ENCODE measurements around the gene DNAJB12.
"Not testable (repeated sequence)": the region's sequence is repeated elsewhere in the genome, so short reads cannot be mapped to it uniquely, and the experiment has no call there.

DNAJB12 gene

DNA sequence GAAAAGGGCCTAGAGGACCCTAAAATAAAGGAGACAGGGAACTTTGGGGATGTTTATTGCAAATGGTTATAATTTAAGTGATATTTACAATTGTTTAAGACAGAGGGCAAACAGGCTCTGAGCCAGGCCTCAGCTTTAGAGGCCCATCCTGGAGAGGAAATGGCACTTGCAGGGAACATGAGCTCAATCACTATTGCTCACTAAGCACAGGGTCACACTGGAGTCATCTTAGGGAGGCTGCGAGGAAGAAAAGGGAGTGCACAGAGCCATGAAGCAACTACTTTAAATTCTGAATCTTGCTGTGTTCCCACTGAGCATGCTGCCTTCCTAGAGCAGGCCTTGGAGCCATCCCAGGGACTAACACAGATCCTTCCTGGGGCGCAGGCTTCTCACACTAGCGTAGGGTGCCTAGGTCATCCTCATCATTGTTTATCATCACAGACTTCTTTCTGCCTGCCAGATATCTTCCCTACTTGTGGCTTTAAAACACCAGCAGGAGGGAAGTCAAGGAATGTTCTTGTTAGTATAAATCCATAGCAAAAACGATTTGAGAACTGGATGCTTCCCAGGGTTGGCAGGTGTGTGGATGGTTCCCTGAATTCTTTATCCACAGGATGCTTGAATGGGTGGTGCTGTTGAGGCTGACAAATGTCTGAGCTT lies 12.7 kb upstream of the DNAJB12 start:
- no peaks in the 10 kb centered on the region for H3K9me3 Mint-ChIP-seq
- H3K27me3 Mint-ChIP-seq, result no peaks in the 10 kb centered on the region
- H3K4me3 Mint-ChIP-seq, result no peak overlapping the region
- peaks cover 14% of the 10 kb centered on the region for H3K36me3 Mint-ChIP-seq (ENCODE audit: low read depth)
- peaks cover 24% of the 10 kb centered on the region for H3K4me1 Mint-ChIP-seq (ENCODE audit: low read depth)
- DNase-seq, result no peak
- H3K27ac Mint-ChIP-seq, result peak overlapping the region; percentile 23

DNA sequence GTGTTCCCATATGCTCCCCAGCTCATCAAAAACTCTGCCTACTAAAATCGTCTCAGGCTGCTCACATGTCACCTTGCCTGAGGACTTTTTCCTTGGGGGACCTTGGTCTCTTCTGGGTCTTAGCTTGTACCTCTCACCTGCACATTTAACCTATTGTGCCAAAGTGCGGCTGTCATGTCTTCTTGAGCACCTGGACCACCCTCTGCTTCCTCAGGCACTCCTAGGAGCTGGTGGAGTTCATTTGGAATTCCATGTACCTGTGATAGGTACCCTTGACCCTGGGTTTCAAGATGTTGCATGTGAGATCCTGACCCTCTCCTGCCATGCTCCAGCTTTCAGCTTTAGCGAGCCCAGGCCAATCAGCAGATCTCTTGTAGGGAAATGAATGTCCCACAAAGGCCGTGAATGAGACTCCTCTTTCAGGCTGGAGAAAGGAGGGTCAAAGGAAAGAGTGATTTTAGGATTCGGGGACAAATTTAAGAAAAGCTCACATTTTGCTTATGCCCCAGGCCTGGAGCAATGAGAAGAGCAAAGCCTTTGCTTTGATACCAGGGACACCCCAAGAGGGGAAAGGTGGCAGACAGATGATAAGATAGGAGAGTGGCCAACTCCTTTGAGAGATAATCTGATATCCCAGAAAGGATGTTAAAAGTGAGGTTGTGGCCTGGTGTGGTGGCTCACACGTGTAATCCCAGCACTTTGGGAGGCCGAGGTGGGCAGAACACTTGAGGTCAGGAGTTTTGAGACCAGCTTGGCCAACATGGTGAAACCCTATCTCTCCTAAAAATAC lies 10.6 kb upstream of the DNAJB12 start:
- Mint-ChIP-seq H3K4me1 (ENCODE audit: low read depth) (peaks cover 20% of the 10 kb centered on the region), H3K9me3 (no peaks in the 10 kb centered on the region), H3K36me3 (ENCODE audit: low read depth) (peaks cover 14% of the 10 kb centered on the region), H3K4me3 (no peak overlapping the region), H3K27me3 (no peaks in the 10 kb centered on the region), H3K27ac (peak overlapping the region; percentile 84)
- no peak for DNase-seq

DNA sequence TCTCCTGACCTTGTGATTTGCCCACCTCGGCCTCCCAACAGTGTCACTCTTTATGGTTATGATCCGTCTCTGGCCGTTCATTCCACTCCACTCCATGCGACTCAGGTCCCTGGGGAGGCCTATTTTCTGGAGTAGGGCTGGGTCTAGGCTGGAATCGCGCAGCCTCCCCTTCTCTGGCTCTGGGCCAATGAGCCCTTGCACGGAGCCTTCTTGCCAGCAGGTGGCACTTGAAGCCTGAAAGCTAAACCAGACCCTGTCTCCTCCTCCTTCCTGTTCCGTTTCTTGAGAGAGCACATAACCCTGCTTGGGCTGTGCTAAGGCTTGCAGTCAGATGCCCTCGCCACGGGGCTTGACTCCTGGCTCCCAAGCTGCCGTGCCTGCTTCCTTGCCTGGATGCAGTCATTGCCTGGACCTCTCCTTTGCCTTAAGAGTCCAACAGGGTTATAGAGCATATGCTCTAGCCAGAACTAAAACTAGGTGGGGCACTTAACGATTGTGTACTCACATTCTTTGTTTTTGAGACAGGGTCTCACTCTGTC lies 9.6 kb upstream of the DNAJB12 start:
- no peak overlapping the region for H3K4me3 Mint-ChIP-seq
- H3K9me3 Mint-ChIP-seq, result no peaks in the 10 kb centered on the region
- H3K4me1 Mint-ChIP-seq (ENCODE audit: low read depth), result peaks cover 15% of the 10 kb centered on the region
- no peaks in the 10 kb centered on the region for H3K27me3 Mint-ChIP-seq
- peak overlapping the region; percentile 84 for H3K27ac Mint-ChIP-seq
- peak; percentile 89 for DNase-seq
- H3K36me3 Mint-ChIP-seq (ENCODE audit: low read depth), result peaks cover 14% of the 10 kb centered on the region

DNA sequence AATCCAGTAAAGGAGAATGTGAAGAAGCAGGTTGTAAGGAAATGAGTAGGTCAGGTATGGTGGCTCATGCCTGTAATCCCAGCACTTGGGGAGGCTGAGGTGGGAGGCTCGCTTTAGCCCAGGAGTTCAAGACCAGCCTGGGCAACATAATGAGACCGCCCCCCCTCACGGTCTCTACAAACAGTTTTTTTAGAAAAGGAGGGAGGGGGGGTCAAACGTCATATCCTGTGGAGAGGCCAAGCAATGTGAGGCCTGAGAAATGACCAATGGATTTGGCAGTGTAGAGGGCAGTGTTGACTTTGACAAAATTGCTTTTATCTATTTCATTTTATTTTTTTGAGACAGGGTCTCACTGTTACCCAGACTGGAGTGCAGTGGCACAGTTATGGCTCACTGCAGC lies 2.3 kb upstream of the DNAJB12 start:
- Mint-ChIP-seq H3K27ac (no peak overlapping the region), H3K9me3 (no peaks in the 10 kb centered on the region), H3K27me3 (no peaks in the 10 kb centered on the region), H3K4me1 (ENCODE audit: low read depth) (peaks cover 27% of the 10 kb centered on the region), H3K4me3 (no peak overlapping the region), H3K36me3 (ENCODE audit: low read depth) (peaks cover 26% of the 10 kb centered on the region)
- DNase-seq, result no peak

DNA sequence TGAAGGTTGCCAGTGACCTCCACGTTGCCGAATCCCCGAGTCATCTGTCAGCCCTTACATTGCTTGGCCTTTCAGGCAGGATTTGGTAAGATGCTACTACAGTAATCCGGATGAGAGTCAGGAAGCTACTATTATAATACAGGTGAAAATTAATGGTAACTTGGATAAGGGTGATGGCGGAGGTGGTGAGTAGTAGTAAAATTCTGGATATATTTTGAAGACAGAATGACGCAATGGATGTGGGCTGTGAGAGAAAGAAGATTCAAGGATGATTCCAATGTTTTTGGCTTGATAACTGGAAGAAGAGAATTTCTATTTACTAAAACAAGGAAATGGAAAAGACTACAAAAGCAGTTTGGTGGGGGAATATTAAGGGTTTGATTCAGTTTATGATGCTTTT lies 1.4 kb upstream of the DNAJB12 start:
- no peak for DNase-seq
- peaks cover 35% of the 10 kb centered on the region for H3K36me3 Mint-ChIP-seq (ENCODE audit: low read depth)
- H3K4me3 Mint-ChIP-seq, result no peak overlapping the region
- no peaks in the 10 kb centered on the region for H3K27me3 Mint-ChIP-seq
- H3K27ac Mint-ChIP-seq, result no peak overlapping the region
- H3K9me3 Mint-ChIP-seq, result no peaks in the 10 kb centered on the region
- H3K4me1 Mint-ChIP-seq (ENCODE audit: low read depth), result peaks cover 35% of the 10 kb centered on the region

DNA sequence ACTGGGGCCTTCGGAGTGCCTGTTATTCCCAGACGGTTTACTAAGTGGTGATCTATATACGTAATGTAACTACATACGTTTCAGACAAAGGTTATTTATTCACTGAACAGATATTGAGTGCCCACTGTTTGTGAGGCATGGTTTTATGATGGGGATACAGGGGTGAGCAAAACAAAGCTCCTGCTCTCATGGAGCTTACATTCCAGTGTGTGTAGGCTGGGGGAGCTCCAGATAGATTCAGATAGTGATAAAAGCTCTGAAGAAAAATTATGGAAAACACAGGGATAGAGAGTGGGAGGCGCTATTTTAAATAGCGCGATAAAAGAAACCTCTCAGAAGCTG lies 466 bp upstream of the DNAJB12 start:
- Mint-ChIP-seq H3K4me3 (peak overlapping the region; percentile 99), H3K36me3 (ENCODE audit: low read depth) (peaks cover 44% of the 10 kb centered on the region), H3K27ac (peak overlapping the region; percentile 100), H3K27me3 (no peaks in the 10 kb centered on the region), H3K4me1 (ENCODE audit: low read depth) (peaks cover 41% of the 10 kb centered on the region), H3K9me3 (no peaks in the 10 kb centered on the region)
- DNase-seq, result no peak

DNA sequence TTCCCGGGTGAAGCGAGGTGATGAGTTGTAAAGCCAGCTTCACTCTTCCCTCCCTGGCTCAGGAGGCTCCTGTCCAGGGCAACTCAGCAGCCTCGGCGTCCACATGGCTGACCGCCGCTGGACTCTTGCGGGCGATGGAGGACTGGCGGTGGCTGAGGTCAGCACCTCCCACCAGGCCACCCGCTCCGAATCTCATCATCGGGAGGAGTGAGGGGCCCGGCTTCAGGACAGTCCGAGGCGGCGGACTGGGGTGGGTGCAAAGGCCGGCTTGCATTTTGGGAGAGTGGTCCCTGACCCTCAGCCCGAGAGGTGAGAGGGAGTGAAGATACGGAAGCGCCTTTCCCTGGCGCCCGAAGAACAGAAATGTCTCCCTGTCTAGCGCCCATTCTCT lies 759 bp downstream of the DNAJB12 start:
- Mint-ChIP-seq H3K9me3 (no peaks in the 10 kb centered on the region), H3K36me3 (ENCODE audit: low read depth) (peaks cover 54% of the 10 kb centered on the region), H3K27ac (peak overlapping the region; percentile 100), H3K4me3 (peak overlapping the region; percentile 99), H3K27me3 (no peaks in the 10 kb centered on the region), H3K4me1 (ENCODE audit: low read depth) (peaks cover 41% of the 10 kb centered on the region)
- no peak for DNase-seq

DNA sequence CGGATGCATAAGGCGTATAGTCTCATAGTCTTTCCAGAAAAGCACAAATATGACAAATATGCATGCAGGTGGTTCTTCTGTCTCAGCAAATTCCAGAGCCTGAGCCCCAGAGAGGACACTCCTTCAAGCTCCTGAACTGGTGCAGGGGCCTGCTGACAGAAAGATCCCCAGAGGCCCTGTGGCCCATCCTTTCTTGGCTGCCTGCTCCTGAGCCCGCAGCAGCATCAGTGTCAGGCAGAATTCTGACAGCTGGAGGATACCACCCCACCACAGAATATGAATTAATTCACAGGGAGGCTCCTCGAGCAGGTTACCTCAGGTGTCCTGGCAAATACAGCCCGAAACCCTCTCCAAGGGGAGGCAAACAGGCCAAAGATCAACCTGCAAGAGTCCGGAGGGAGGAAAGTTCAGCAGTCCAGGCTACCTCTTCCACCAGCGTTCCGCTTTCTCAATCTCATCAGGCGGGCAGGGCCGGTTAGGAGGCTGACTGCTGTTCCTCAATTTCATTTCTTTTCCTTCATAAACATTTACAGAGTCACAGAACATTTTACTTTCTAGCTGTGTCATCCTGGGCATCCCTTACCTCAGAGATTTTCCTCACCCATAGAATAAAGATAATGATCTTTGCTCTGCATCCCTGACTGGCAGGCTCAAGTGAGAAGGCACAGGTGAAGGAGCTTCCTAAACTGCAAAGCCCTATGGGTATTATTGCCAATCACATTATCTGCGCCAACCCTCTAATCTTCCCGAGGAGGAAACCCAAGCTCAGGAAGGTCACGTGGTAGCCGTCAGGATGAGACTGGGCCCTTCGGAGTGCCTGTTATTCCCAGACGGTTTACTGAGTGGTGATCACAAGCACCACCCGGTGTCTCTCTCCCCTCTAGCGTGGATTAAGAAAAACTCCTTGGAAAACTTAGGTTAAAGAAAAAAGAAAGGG lies 1.4 kb downstream of the DNAJB12 start:
- H3K4me1 Mint-ChIP-seq (ENCODE audit: low read depth), result peaks cover 43% of the 10 kb centered on the region
- peak overlapping the region; percentile 99 for H3K4me3 Mint-ChIP-seq
- no peaks in the 10 kb centered on the region for H3K27me3 Mint-ChIP-seq
- H3K36me3 Mint-ChIP-seq (ENCODE audit: low read depth), result peaks cover 61% of the 10 kb centered on the region
- no peak for DNase-seq
- H3K9me3 Mint-ChIP-seq, result no peaks in the 10 kb centered on the region
- H3K27ac Mint-ChIP-seq, result peak overlapping the region; percentile 100

DNA sequence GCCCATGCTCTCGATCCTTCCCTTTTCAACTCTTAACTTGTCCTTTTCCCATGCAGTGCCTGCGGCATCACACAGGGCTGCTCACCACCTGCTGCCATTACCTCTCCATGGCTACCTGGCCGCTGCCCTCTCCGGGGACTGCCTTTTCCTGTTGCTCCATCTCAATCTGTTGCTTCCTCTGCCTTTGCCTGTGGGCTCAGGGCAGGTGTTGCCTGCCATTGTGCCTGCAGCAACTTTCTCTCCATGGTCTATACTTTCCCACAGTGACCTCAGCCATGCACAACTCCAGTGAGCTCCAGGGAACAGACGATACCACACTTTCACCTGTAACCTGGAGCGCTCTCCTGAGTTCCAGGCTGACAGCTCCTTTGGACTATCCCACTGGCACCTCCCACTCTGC lies 3.2 kb downstream of the DNAJB12 start:
- no peaks in the 10 kb centered on the region for H3K9me3 Mint-ChIP-seq
- H3K27me3 Mint-ChIP-seq, result no peaks in the 10 kb centered on the region
- no peak overlapping the region for H3K4me3 Mint-ChIP-seq
- peaks cover 69% of the 10 kb centered on the region for H3K36me3 Mint-ChIP-seq (ENCODE audit: low read depth)
- no peak for DNase-seq
- H3K4me1 Mint-ChIP-seq (ENCODE audit: low read depth), result peaks cover 43% of the 10 kb centered on the region
- no peak overlapping the region for H3K27ac Mint-ChIP-seq

DNA sequence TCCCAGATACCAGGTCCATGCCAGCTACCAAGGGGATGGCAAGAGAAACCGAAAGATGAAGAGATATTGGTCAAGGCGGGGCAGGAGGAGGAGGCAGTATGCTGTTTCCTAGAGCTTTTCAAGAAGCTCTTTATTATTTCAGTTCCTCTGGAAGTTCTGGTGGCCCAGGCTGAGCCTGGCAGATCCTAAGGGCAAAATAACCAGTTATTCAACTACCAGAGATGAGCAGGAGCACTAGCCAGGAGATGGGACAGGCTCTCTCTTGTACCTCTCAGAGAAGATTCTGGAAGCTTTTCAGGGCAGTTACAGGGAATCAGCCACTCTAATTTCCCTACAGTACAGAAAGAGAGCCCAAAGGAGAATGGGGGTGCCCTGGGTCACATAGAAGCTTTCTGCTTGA lies 5.3 kb downstream of the DNAJB12 start:
- Mint-ChIP-seq H3K27me3 (no peaks in the 10 kb centered on the region), H3K27ac (peak overlapping the region; percentile 13), H3K4me3 (no peak overlapping the region), H3K36me3 (ENCODE audit: low read depth) (peaks cover 69% of the 10 kb centered on the region), H3K4me1 (ENCODE audit: low read depth) (peaks cover 44% of the 10 kb centered on the region), H3K9me3 (no peaks in the 10 kb centered on the region)
- DNase-seq, result no peak

DNA sequence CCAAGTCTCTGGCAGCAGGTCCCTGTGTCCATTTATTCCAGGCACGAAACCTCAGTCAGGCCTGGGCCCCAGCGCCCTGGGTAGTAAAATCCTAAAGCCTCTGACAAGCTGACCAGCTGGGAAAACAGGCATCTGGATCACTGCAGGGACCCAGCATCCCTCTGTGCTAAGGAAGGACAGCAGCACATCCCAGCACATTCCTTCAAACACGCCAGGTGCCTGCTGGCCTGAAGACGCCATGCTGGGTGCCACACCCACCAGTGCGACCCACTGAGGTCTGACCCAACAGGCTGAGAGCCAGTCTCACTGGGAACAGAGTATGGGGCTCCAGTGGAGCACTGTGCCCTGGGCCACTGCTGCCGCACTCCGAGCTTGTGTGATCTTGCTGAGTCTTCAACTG lies 6.4 kb downstream of the DNAJB12 start:
- no peak for DNase-seq
- H3K4me1 Mint-ChIP-seq (ENCODE audit: low read depth), result peaks cover 42% of the 10 kb centered on the region
- peaks cover 68% of the 10 kb centered on the region for H3K36me3 Mint-ChIP-seq (ENCODE audit: low read depth)
- no peaks in the 10 kb centered on the region for H3K27me3 Mint-ChIP-seq
- no peak overlapping the region for H3K4me3 Mint-ChIP-seq
- H3K27ac Mint-ChIP-seq, result no peak overlapping the region
- H3K9me3 Mint-ChIP-seq, result no peaks in the 10 kb centered on the region

DNA sequence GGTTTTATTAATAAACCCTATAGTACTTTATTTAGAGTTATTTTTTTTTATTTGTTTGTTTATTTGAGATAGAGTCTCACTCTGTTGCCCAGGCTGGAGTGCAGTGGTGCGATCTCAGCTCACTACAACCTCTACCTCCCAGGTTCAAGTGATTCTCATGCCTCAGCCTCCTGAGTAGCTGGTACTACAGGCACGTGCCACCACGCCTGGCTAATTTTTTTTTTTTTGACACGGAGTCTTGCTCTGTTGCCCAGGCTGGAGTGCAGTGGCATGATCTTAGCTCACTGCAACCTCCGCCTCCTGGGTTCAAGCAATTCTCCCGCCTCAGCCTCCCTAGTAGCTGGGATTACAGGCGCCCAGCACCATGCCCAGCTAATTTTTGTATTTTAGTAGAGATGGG lies 8.6 kb downstream of the DNAJB12 start:
- not testable (repeated sequence) for H3K27me3 Mint-ChIP-seq, H3K4me3 Mint-ChIP-seq, H3K27ac Mint-ChIP-seq, H3K9me3 Mint-ChIP-seq, DNase-seq
- peaks cover 68% of the 10 kb centered on the region for H3K36me3 Mint-ChIP-seq (ENCODE audit: low read depth)
- H3K4me1 Mint-ChIP-seq (ENCODE audit: low read depth), result peaks cover 21% of the 10 kb centered on the region

DNA sequence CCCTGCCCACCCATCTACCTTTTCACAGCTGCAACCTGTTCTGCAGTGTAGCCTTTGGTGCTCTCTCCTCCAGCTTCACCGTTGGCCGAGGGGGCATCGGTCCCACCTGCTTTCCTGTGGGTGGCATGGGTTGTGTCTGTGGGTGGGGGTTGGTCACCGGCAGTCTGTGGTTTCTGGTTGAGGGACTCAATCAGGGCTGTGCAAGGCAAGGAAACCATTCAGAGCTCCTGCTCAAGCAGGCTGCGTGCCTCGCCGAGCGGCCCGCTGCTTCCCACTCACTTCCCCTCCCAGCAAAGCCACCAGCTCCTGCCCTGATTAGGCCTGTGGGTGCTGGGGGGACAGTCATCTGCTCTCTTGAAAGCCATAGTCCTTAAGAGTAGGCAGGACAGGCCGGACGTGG lies 9.8 kb downstream of the DNAJB12 start:
- H3K4me3 Mint-ChIP-seq, result no peak overlapping the region

DNA sequence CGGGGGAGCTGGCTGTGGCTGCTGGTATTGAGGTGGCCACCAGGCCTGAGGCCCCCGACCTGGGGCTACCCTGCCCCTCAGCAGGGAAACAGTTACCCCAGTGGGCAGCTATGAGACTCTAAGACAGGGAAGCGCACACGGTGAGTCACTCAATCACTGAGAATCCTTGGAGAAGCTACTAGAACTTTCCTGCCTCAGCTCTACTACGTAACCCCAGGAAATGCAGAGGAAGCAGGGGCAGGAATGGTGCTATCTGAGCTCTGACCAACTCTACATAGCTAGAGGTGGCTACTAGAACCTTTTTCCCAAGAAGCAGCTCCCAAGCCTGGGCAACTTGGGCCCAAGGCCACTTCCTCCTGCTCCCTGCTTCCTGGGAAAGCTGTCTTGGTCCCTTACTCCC lies 11.8 kb downstream of the DNAJB12 start:
- peaks cover 67% of the 10 kb centered on the region for H3K36me3 Mint-ChIP-seq (ENCODE audit: low read depth)

More for the DNA sequence above, 9.8 kb downstream of the DNAJB12 start:
- H3K36me3 Mint-ChIP-seq (ENCODE audit: low read depth), result peaks cover 70% of the 10 kb centered on the region
- H3K4me1 Mint-ChIP-seq (ENCODE audit: low read depth), result peaks cover 26% of the 10 kb centered on the region
- peak overlapping the region; percentile 83 for H3K27ac Mint-ChIP-seq
- no peaks in the 10 kb centered on the region for H3K9me3 Mint-ChIP-seq
- H3K27me3 Mint-ChIP-seq, result no peaks in the 10 kb centered on the region
- peak; percentile 51 for DNase-seq

More for the DNA sequence above, 11.8 kb downstream of the DNAJB12 start:
- Mint-ChIP-seq H3K4me3 (no peak overlapping the region), H3K27me3 (no peaks in the 10 kb centered on the region), H3K9me3 (no peaks in the 10 kb centered on the region), H3K27ac (no peak overlapping the region), H3K4me1 (ENCODE audit: low read depth) (peaks cover 25% of the 10 kb centered on the region)
- DNase-seq, result no peak

Data from activated T-cell treated with anti-CD3 and anti-CD28 coated beads, Interleukin-2, amount 50 U/mL, for 24 hours (primary cell).